ENCODE data around the gene CTCFL. TPM values are rescaled to one million over a fixed set of nuclear protein-coding genes. Genes with fewer than 3 reads are reported as not detected.

The CTCFL gene
- total and polyA plus RNA-seq, 2 of the 8 experiments (the other 6 are each of a cell fraction or from before 2014, with no cell fraction given): 0.30 to 0.80 TPM

DNA sequence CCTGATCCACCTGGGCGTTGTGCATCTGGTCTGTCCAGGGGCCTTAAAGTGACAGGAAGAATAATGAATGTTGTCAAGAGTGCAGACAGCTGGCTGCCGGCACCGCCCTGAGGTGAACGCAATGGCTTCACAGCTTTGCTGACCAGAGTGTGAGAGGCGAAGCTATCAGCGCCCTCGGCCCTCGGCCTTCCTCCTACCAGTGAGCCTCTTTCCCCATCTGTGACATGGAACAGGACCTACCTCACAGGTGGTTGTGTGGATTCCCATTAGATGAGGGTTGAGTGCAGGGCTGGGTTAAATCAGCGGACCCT, 54.8 kb downstream of the CTCFL start:
- Histone ChIP-seq H2BK120ac (replicated peaks; ENCODE audit: low read depth, low read length) (no peak overlapping the region), H3K14ac (ENCODE audit: insufficient read length) (no peak overlapping the region), H3K36me3 (ENCODE audit: control insufficient read depth in 2 of 4, insufficient read depth in 4 of 4, low read length in 3 of 4) (no peaks in the 10 kb centered on the region), H3K23me2 (ENCODE audit: low read depth, low read length) (no peaks in the 10 kb centered on the region), H3K27ac (ENCODE audit: low read depth, low read length) (no peak overlapping the region), H3K27me3 (replicated peaks in 1 of 4; ENCODE audit: control insufficient read depth in 3 of 4, extremely low read depth in 1 of 4, insufficient read depth in 3 of 4, low read length in 3 of 4) (no peaks in the 10 kb centered on the region; a peak in 1 of 7 replicates), H3K4me1 (replicated peaks in 1 of 4; ENCODE audit: control insufficient read depth in 3 of 4, insufficient read depth in 4 of 4, low read length in 3 of 4) (peaks cover 0 to 30% (median 19%) of the 10 kb centered on the region in 4 experiments; a peak in 6 of 7 replicates), H4K8ac (ENCODE audit: extremely low read depth, insufficient read depth, low read length) (no peak overlapping the region), H2BK20ac (ENCODE audit: low read length) (peak overlapping the region; percentile 80; the same call in 1 of the 2 replicates), H3K79me2 (ENCODE audit: control insufficient read depth in 1 of 2, insufficient read depth in 2 of 2, low read length in 2 of 2) (no peaks in the 10 kb centered on the region), H3K4me2 (ENCODE audit: insufficient read depth in 1 of 2, low read depth in 2 of 2, low read length in 2 of 2) (peak overlapping the region; percentile 10 to 22; a peak in 2 of 4 replicates), H2AFZ (ENCODE audit: low read length) (no peak overlapping the region), H2BK12ac (ENCODE audit: low read depth, low read length) (peak overlapping the region; percentile 60; the same call in 1 of the 2 replicates), H3K9me3 (ENCODE audit: insufficient read depth in 2 of 2, low read depth in 1 of 2, low read length in 1 of 2) (no peaks in the 10 kb centered on the region), H3K4me3 (ENCODE audit: extremely low read depth in 1 of 4, insufficient read depth in 2 of 4, low read depth in 3 of 4, low read length in 4 of 4) (no peak overlapping the region), H3K23ac (ENCODE audit: insufficient read length) (no peak overlapping the region), H3K4ac (replicated peaks; ENCODE audit: insufficient read length, low read depth, low read length) (no peak overlapping the region), H3K56ac (replicated peaks; ENCODE audit: insufficient read length, low read depth, low read length) (no peak overlapping the region), H4K91ac (replicated peaks; ENCODE audit: insufficient read length, low read length) (no peak overlapping the region), H3K9ac (replicated peaks in 1 of 4; ENCODE audit: extremely low read depth in 1 of 4, low read depth in 3 of 4, low read length in 3 of 4) (no peak overlapping the region), H3K18ac (ENCODE audit: extremely low read depth, low read length) (peak overlapping the region; percentile 87; the same call in 1 of the 2 replicates), H2BK5ac (ENCODE audit: low read depth, low read length) (peak overlapping the region; percentile 67; the same call in 1 of the 2 replicates), H3K79me1 (ENCODE audit: low read depth, low read length) (no peaks in the 10 kb centered on the region), H4K20me1 (replicated peaks in 1 of 2; ENCODE audit: control insufficient read depth in 1 of 2, insufficient read depth in 2 of 2, low read length in 2 of 2) (no peaks in the 10 kb centered on the region), H4K5ac (ENCODE audit: insufficient read length, low read depth, low read length) (no peak overlapping the region), H2AK5ac (ENCODE audit: low read depth, low read length) (no peak overlapping the region), H2BK15ac (ENCODE audit: low read length) (no peak overlapping the region)
- WGBS, 2 experiments (ENCODE audit: extremely low coverage in 1 of 2, insufficient coverage in 1 of 2, insufficient read length in 1 of 2, insufficient replicate concordance in 2 of 2, low coverage in 1 of 2, low lambda C conversion rate in 2 of 2, missing lambda C conversion rate in 1 of 2): 62% methylated on average over 9 of the region's 9 CpGs; no CpG with 5 or more reads in 1 of the 2 experiments
- FAIRE-seq: no peak
- DNase-seq (ENCODE audit: low read depth in 1 of 2, low spot score in 2 of 2): no peak
- POLR2A ChIA-PET (ENCODE audit: partially characterized antibody): interaction anchor here (0.7 to 2.1 kb wide), 5 partner anchors 15 to 80 kb away, joined by 3 to 13 read pairs (median 3); partner anchors contain the start of gene RBM38
- CTCF ChIA-PET (ENCODE audit: partially characterized antibody): interaction anchor here (0.6 to 4.8 kb wide), 11 partner anchors 8 to 439 kb away, joined by 3 to 18 read pairs (median 4); partner anchors contain the start of gene SPO11
- no peak for TF ChIP-seq KDM5A (IDR thresholded peaks at IDR 0.05; ENCODE audit: low read length)
- TF ChIP-seq CTBP2 (IDR thresholded peaks at IDR 0.05; ENCODE audit: borderline replicate concordance, insufficient read depth, insufficient read length, low read length): no peak
- TF ChIP-seq RFX5 (IDR thresholded peaks at IDR 0.05; ENCODE audit: borderline replicate concordance, low read depth, low read length): no peak
- no peak for TF ChIP-seq BCL11A (IDR thresholded peaks at IDR 0.05; ENCODE audit: low read depth in 2 of 2, low read length in 2 of 2)
- no peak for TF ChIP-seq RBBP5 (IDR thresholded peaks at IDR 0.05; ENCODE audit: borderline replicate concordance, low read depth, low read length)
- TF ChIP-seq CBX5 (IDR thresholded peaks at IDR 0.05; ENCODE audit: low read depth, low read length): no peak
- no peak for TF ChIP-seq GABPA (IDR thresholded peaks at IDR 0.05; ENCODE audit: borderline replicate concordance, insufficient read depth, low read length)
- no peak for TF ChIP-seq JUN (IDR thresholded peaks at IDR 0.05; ENCODE audit: low read depth, low read length)
- TF ChIP-seq, protein P1, sequence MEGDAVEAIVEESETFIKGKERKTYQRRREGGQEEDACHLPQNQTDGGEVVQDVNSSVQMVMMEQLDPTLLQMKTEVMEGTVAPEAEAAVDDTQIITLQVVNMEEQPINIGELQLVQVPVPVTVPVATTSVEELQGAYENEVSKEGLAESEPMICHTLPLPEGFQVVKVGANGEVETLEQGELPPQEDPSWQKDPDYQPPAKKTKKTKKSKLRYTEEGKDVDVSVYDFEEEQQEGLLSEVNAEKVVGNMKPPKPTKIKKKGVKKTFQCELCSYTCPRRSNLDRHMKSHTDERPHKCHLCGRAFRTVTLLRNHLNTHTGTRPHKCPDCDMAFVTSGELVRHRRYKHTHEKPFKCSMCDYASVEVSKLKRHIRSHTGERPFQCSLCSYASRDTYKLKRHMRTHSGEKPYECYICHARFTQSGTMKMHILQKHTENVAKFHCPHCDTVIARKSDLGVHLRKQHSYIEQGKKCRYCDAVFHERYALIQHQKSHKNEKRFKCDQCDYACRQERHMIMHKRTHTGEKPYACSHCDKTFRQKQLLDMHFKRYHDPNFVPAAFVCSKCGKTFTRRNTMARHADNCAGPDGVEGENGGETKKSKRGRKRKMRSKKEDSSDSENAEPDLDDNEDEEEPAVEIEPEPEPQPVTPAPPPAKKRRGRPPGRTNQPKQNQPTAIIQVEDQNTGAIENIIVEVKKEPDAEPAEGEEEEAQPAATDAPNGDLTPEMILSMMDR (IDR thresholded peaks at IDR 0.05; ENCODE audit: control extremely low read depth in 1 of 3, insufficient read depth in 1 of 3, low read depth in 1 of 3, low read length in 3 of 3): no peak
- no peak for TF ChIP-seq EZH2 (IDR thresholded peaks at IDR 0.05; ENCODE audit: low read depth, low read length, severe bottlenecking)

Data from H1 (cell line).